HepG2 (cell line): ENCODE results near the gene GLYAT.

ENCODE experiments used
- FOXC1 ChIP-seq: sonication (generic); formaldehyde crosslinking; IDR thresholded peaks from 2 replicates; pipeline ENCODE4 v1.8.0; 2022; ENCODE audit warnings: mild to moderate bottlenecking, missing genetic modification reagents, borderline replicate concordance
- GATAD1 ChIP-seq: IDR thresholded peaks from 2 replicates; pipeline ENCODE4 v1.6.1; 2016; ENCODE audit warnings: missing genetic modification reagents, missing compliant biosample characterization
- MXI1 ChIP-seq: IDR thresholded peaks from 3 replicates; pipeline ENCODE4 v1.6.1; 2012; ENCODE audit warnings: low read depth, low read length, inconsistent platforms, borderline replicate concordance
- PRPF4 ChIP-seq: fragments of 200-400 bp; formaldehyde crosslinking; IDR thresholded peaks from 2 replicates; pipeline ENCODE4 v1.6.1; 2016; ENCODE audit warnings: low read length, low read depth; ENCODE audit not compliant: poor library complexity, severe bottlenecking
- TCF12 ChIP-seq, 2 experiments: fragments of 450-650 bp in 1 of 2; sonication (generic) in 1 of 2; formaldehyde crosslinking in 1 of 2; IDR thresholded peaks; 2 replicates each; pipeline versions ENCODE4 v1.6.1 to v1.8.0; 2017 to 2022; ENCODE audit warnings: antibody characterized with exemption in 1 of 2, mild to moderate bottlenecking in 1 of 2, missing genetic modification reagents in 1 of 2, moderate library complexity in 1 of 2
- ZNF160 ChIP-seq: sonication (generic); formaldehyde crosslinking; IDR thresholded peaks from 2 replicates; pipeline ENCODE4 v1.8.0; 2022; ENCODE audit warnings: mild to moderate bottlenecking, inconsistent platforms, missing genetic modification reagents
- ZNF773 ChIP-seq: sonication (generic); formaldehyde crosslinking; IDR thresholded peaks from 2 replicates; pipeline ENCODE4 v1.4.0; 2020; ENCODE audit warnings: missing genetic modification reagents, borderline replicate concordance
- TF ChIP-seq, protein P1 (sequence below): sonication (generic); formaldehyde crosslinking; IDR thresholded peaks from 2 replicates; pipeline ENCODE4 v1.5.0; 2020; ENCODE audit warnings: mild to moderate bottlenecking, missing genetic modification reagents, moderate library complexity
- TF ChIP-seq, protein P2 (sequence below): sonication (generic); formaldehyde crosslinking; IDR thresholded peaks from 2 replicates; pipeline ENCODE4 v1.4.0; 2020; ENCODE audit warnings: missing genetic modification reagents
- TF ChIP-seq, protein P3 (sequence below): sonication (generic); formaldehyde crosslinking; IDR thresholded peaks from 2 replicates; pipeline ENCODE4 v1.4.0; 2020; ENCODE audit warnings: missing genetic modification reagents

DNA sequence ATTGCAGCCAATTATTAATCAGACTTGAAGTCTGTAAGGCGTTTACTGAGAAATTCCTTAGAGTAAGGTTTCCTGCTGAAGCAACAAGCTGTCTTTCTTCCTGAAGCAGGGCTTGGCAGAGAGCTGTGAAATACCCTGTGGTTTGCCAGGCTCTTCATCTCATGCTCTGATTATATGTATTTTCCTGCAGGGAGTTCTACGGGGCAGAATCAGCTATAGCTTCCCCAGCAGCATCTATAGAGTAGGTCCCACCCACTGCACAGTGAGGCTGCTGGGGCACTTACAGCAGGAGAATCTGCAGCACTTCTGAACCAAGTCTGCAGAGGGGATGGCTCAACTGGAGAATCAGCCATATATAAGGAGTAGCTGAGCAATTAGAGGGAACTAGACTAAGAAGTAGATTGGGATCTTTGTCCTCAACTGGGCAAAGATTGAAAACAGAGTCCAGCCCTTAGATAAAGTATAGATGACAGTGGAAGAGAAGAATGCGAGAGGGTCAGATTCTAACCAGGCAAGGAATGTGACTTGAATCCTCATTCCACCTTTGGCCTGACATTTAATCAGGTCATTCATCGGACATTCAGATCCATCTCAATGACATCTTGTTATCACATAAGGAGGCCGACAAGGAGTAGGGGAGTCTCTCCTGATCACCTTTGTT lies 71.7 kb downstream of the GLYAT start:
- TF ChIP-seq, protein P1, sequence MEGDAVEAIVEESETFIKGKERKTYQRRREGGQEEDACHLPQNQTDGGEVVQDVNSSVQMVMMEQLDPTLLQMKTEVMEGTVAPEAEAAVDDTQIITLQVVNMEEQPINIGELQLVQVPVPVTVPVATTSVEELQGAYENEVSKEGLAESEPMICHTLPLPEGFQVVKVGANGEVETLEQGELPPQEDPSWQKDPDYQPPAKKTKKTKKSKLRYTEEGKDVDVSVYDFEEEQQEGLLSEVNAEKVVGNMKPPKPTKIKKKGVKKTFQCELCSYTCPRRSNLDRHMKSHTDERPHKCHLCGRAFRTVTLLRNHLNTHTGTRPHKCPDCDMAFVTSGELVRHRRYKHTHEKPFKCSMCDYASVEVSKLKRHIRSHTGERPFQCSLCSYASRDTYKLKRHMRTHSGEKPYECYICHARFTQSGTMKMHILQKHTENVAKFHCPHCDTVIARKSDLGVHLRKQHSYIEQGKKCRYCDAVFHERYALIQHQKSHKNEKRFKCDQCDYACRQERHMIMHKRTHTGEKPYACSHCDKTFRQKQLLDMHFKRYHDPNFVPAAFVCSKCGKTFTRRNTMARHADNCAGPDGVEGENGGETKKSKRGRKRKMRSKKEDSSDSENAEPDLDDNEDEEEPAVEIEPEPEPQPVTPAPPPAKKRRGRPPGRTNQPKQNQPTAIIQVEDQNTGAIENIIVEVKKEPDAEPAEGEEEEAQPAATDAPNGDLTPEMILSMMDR (CRISPR knock-in tag): no peak
- TF ChIP-seq GATAD1 (no peak), PRPF4 (no peak), MXI1 (no peak), FOXC1 (no peak), TCF12 (IDR thresholded peaks at IDR 0.05) (no peak), TCF12 (CRISPR knock-in tag; IDR thresholded peaks at IDR 0.05) (no peak), ZNF773 (CRISPR knock-in tag) (no peak), ZNF160 (no peak)
- TF ChIP-seq, protein P2, sequence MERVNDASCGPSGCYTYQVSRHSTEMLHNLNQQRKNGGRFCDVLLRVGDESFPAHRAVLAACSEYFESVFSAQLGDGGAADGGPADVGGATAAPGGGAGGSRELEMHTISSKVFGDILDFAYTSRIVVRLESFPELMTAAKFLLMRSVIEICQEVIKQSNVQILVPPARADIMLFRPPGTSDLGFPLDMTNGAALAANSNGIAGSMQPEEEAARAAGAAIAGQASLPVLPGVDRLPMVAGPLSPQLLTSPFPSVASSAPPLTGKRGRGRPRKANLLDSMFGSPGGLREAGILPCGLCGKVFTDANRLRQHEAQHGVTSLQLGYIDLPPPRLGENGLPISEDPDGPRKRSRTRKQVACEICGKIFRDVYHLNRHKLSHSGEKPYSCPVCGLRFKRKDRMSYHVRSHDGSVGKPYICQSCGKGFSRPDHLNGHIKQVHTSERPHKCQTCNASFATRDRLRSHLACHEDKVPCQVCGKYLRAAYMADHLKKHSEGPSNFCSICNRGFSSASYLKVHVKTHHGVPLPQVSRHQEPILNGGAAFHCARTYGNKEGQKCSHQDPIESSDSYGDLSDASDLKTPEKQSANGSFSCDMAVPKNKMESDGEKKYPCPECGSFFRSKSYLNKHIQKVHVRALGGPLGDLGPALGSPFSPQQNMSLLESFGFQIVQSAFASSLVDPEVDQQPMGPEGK (CRISPR knock-in tag): no peak
- TF ChIP-seq, protein P3, sequence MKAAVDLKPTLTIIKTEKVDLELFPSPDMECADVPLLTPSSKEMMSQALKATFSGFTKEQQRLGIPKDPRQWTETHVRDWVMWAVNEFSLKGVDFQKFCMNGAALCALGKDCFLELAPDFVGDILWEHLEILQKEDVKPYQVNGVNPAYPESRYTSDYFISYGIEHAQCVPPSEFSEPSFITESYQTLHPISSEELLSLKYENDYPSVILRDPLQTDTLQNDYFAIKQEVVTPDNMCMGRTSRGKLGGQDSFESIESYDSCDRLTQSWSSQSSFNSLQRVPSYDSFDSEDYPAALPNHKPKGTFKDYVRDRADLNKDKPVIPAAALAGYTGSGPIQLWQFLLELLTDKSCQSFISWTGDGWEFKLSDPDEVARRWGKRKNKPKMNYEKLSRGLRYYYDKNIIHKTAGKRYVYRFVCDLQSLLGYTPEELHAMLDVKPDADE (CRISPR knock-in tag): no peak
